ENCODE data around the gene CLEC4M. TPM values are rescaled to one million over a fixed set of nuclear protein-coding genes. Genes with fewer than 3 reads are reported as not detected.

CLEC4M gene
- total RNA-seq, 1 experiment from 2014 or later = not detected

DNA sequence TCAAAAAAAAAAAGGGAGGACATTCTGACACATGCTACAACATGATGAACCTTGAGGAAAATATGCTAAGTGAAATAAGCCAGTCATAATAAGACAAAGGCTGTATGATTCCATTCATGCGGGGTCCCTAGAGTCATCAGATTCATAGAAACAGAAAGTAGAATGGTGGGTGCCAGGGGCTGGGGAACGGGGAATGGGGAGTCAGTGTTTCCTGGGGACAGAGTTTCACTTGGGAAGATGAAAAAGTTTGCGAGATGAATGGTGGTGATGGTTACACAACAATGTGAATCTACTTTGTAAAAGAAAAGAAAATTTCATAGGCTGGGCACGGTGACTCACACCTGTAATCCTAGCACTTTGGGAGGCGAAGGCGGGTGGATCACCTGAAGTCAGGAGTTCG lies 25.0 kb upstream of the CLEC4M start:
- Histone ChIP-seq H2BK12ac (ENCODE audit: insufficient read length, low read depth, low read length) (no peak overlapping the region), H3K23me2 (ENCODE audit: insufficient read length, low read depth, low read length, poor library complexity, severe bottlenecking) (no peaks in the 10 kb centered on the region), H3K27ac (ENCODE audit: insufficient read length, low read depth, low read length) (no peak overlapping the region), H2BK120ac (ENCODE audit: low read depth, low read length, poor library complexity, severe bottlenecking) (no peak overlapping the region), H4K5ac (ENCODE audit: insufficient read length, low read depth, low read length) (no peak overlapping the region), H2BK15ac (ENCODE audit: low read depth, low read length) (no peak overlapping the region), H3K79me2 (ENCODE audit: insufficient read depth, low read length) (no peaks in the 10 kb centered on the region), H2AK5ac (ENCODE audit: insufficient read length, low read length) (no peak overlapping the region), H2BK5ac (ENCODE audit: insufficient read length, low read length) (no peak overlapping the region), H4K91ac (ENCODE audit: insufficient read length, low read depth, low read length) (no peak overlapping the region), H2BK20ac (ENCODE audit: low read depth, low read length, poor library complexity, severe bottlenecking) (no peak overlapping the region), H3K9me3 (ENCODE audit: control insufficient read depth, low read depth, low read length) (no peaks in the 10 kb centered on the region), H3T11ph (ENCODE audit: low read length) (no peak overlapping the region), H3K18ac (ENCODE audit: insufficient read length, low read depth, low read length) (no peak overlapping the region), H3K23ac (ENCODE audit: insufficient read length, low read depth, low read length) (no peak overlapping the region), H3K4me2 (ENCODE audit: insufficient read depth, insufficient read length, low read length) (no peak overlapping the region), H3K56ac (ENCODE audit: insufficient read length, low read depth, low read length) (no peak overlapping the region), H2AFZ (ENCODE audit: low read length) (no peak overlapping the region), H3K27me3 (ENCODE audit: insufficient read depth, low read length) (no peaks in the 10 kb centered on the region), H3K14ac (ENCODE audit: insufficient read depth, low read length) (no peak overlapping the region), H4K8ac (replicated peaks; ENCODE audit: insufficient read length, low read depth, low read length) (no peak overlapping the region), H3K9ac (ENCODE audit: extremely low read depth, insufficient read length, low read length) (no peak overlapping the region), H3K79me1 (ENCODE audit: insufficient read depth, low read depth, low read length, poor library complexity, severe bottlenecking) (no peaks in the 10 kb centered on the region), H3K4me1 (ENCODE audit: insufficient read depth, low read length) (no peaks in the 10 kb centered on the region; the same call in 1 of the 2 replicates), H3K4ac (ENCODE audit: low read depth, low read length) (no peak overlapping the region), H4K20me1 (ENCODE audit: control insufficient read depth, insufficient read depth, insufficient read length) (no peaks in the 10 kb centered on the region)
- Mint-ChIP-seq H3K4me3 (no peak overlapping the region), H3K36me3 (ENCODE audit: insufficient read depth in 1 of 3, low read depth in 3 of 3) (no peaks in the 10 kb centered on the region), H3K9me3 (no peaks in the 10 kb centered on the region), H3K27me3 (ENCODE audit: low read depth) (peaks cover 79% of the 10 kb centered on the region), H3K4me1 (peaks cover 4% of the 10 kb centered on the region in 2 experiments), H3K27ac (no peak overlapping the region)
- TF ChIP-seq, protein P1, sequence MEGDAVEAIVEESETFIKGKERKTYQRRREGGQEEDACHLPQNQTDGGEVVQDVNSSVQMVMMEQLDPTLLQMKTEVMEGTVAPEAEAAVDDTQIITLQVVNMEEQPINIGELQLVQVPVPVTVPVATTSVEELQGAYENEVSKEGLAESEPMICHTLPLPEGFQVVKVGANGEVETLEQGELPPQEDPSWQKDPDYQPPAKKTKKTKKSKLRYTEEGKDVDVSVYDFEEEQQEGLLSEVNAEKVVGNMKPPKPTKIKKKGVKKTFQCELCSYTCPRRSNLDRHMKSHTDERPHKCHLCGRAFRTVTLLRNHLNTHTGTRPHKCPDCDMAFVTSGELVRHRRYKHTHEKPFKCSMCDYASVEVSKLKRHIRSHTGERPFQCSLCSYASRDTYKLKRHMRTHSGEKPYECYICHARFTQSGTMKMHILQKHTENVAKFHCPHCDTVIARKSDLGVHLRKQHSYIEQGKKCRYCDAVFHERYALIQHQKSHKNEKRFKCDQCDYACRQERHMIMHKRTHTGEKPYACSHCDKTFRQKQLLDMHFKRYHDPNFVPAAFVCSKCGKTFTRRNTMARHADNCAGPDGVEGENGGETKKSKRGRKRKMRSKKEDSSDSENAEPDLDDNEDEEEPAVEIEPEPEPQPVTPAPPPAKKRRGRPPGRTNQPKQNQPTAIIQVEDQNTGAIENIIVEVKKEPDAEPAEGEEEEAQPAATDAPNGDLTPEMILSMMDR (conservative IDR thresholded peaks at IDR 0.05) = no peak
- no CpG with 5 or more reads among the region's 7 CpGs for WGBS (ENCODE audit: extremely low coverage, insufficient read length, low lambda C conversion rate)
- no peak for DNase-seq

Data from H9 (cell line).